Suprapubic skin (tissue), 4 donors: ENCODE results near the gene RFX6.
"Not testable (repeated sequence)": the region's sequence is repeated elsewhere in the genome, so short reads cannot be mapped to it uniquely, and the experiment has no call there.

ENCODE experiments used
- EP300 ChIP-seq: sonication (generic); formaldehyde crosslinking; IDR thresholded peaks from one replicate; pipeline ENCODE4 v1.6.1; 2017; ENCODE audit warnings: antibody characterized with exemption
- POLR2AphosphoS5 ChIP-seq, 3 donors: sonication (generic); formaldehyde crosslinking; IDR thresholded peaks; one replicate each; pipeline ENCODE4 v1.6.1; 2017; ENCODE audit warnings: antibody characterized with exemption in 3 of 3

DNA sequence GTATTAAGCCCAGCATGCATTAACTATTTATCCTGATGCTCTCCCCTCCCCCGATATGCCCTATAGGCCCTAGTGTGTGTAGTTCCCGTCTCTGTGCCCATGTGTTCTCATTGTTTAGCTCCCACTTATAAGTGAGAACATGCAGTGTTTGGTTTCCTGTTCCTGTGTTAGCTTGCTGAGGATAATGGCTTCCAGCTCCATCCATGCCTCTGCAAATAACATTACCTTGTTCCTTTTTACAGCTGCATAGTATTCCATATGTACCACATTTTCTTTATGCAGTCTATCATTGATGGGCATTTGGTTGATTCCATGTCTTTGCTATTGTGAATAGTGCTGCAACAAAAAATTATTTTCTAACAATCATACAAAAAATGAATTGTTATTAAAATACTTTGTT is 42.5 kb upstream of the RFX6 start:
- not testable (repeated sequence) for TF ChIP-seq EP300; POLR2AphosphoS5 (IDR thresholded peaks at IDR 0.05)
